GM19023 (cell line): ENCODE results near the gene KTN1.

Experiments used
- ATAC-seq: cut with Tn5 transposase; IDR thresholded peaks from one replicate; pipeline ENCODE4 v1.9.1; 2021; ENCODE audit warnings: mild to moderate bottlenecking, moderate library complexity; ENCODE audit not compliant: unreplicated experiment

Gene KTN1

GRCh38 chr14:55609681-55610080 is 29.7 kb downstream of the KTN1 start:
- no peak for ATAC-seq

GRCh38 chr14:55610713-55611370 is 30.8 kb downstream of the KTN1 start:
- no peak for ATAC-seq

GRCh38 chr14:55611859-55612258 is 31.9 kb downstream of the KTN1 start:
- ATAC-seq: no peak

- ATAC-seq: no peak
These were observed 34.3 kb downstream of the KTN1 start for GRCh38 chr14:55614304-55614703.

GRCh38 chr14:55620277-55620676 is 40.3 kb downstream of the KTN1 start:
- ATAC-seq: no peak

- ATAC-seq: no peak
These were observed 41.0 kb downstream of the KTN1 start for GRCh38 chr14:55620981-55621380.

GRCh38 chr14:55621391-55621790 is 41.4 kb downstream of the KTN1 start:
- no peak for ATAC-seq

GRCh38 chr14:55624913-55625312 is 44.9 kb downstream of the KTN1 start:
- no peak for ATAC-seq

GRCh38 chr14:55625481-55625880 is 45.5 kb downstream of the KTN1 start:
- ATAC-seq: no peak

- no peak for ATAC-seq
These were observed 46.1 kb downstream of the KTN1 start for GRCh38 chr14:55626131-55626530.

- no peak for ATAC-seq
These were observed 48.4 kb downstream of the KTN1 start for GRCh38 chr14:55628426-55628825.

- no peak for ATAC-seq
These were observed 58.7 kb downstream of the KTN1 start for GRCh38 chr14:55638665-55639064.

- no peak for ATAC-seq
These were observed 61.3 kb downstream of the KTN1 start for GRCh38 chr14:55641290-55641689.

GRCh38 chr14:55641954-55642353 is 61.9 kb downstream of the KTN1 start:
- no peak for ATAC-seq

- ATAC-seq: no peak
These were observed 65.1 kb downstream of the KTN1 start for GRCh38 chr14:55645145-55645544.

GRCh38 chr14:55645845-55646832 is 66.1 kb downstream of the KTN1 start:
- ATAC-seq: no peak

- no peak for ATAC-seq
These were observed 71.0 kb downstream of the KTN1 start for GRCh38 chr14:55650992-55651391.

GRCh38 chr14:55654243-55654642 is 74.2 kb downstream of the KTN1 start:
- no peak for ATAC-seq

- no peak for ATAC-seq
These were observed 81.0 kb downstream of the KTN1 start for GRCh38 chr14:55661029-55661428.

- no peak for ATAC-seq
These were observed 82.7 kb downstream of the KTN1 start for GRCh38 chr14:55662752-55663151.

GRCh38 chr14:55665067-55665675 is 85.2 kb downstream of the KTN1 start:
- ATAC-seq: no peak

- no peak for ATAC-seq
These were observed 87.8 kb downstream of the KTN1 start for GRCh38 chr14:55667801-55668200.
